Right renal cortex interstitium (tissue), 3 donors: ENCODE data around the gene TRIM33. TPM values are rescaled to one million over a fixed set of nuclear protein-coding genes. Genes with fewer than 3 reads are reported as not detected.
"Not testable (repeated sequence)": the region's sequence is repeated elsewhere in the genome, so short reads cannot be mapped to it uniquely, and the experiment has no call there.

Experiments used
- DNase-seq, 3 donors: peaks; one replicate each; pipeline ENCODE4 v3.0.0-alpha.2; 2013; ENCODE audit warnings: low read depth in 3 of 3, low spot score in 2 of 3
- polyA plus RNA-seq, 3 donors: library from polyadenylated mRNA; unstranded; fragments of 120-200 nt; gene quantifications; one replicate each; pipeline ENCODE4 v1.2.1, GENCODE V29; 2013; ENCODE audit not compliant: insufficient read length in 3 of 3

TRIM33 gene
- polyA plus RNA-seq, 3 donors, result 45.9 to 57.8 (median 54.6) TPM

- DNase-seq, result no peak
Measured at GRCh38 chr1:114468710-114469468, 42.1 kb downstream of the TRIM33 start.

GRCh38 chr1:114468047-114468446, 43.0 kb downstream of the TRIM33 start:
- no peak for DNase-seq

- no peak for DNase-seq
Measured at GRCh38 chr1:114467491-114467890, 43.5 kb downstream of the TRIM33 start.

- DNase-seq, result no peak
Measured at GRCh38 chr1:114466334-114467014, 44.5 kb downstream of the TRIM33 start.

- no peak for DNase-seq
Measured at GRCh38 chr1:114462963-114463362, 48.0 kb downstream of the TRIM33 start.

GRCh38 chr1:114462341-114462740, 48.7 kb downstream of the TRIM33 start:
- DNase-seq, result no peak

GRCh38 chr1:114458237-114458777, 52.7 kb downstream of the TRIM33 start:
- no peak for DNase-seq

- DNase-seq, result no peak
Measured at GRCh38 chr1:114457675-114458236, 53.2 kb downstream of the TRIM33 start.

GRCh38 chr1:114456586-114456985, 54.4 kb downstream of the TRIM33 start:
- no peak for DNase-seq

GRCh38 chr1:114455102-114455785, 55.8 kb downstream of the TRIM33 start:
- DNase-seq, result no peak

- no peak for DNase-seq
Measured at GRCh38 chr1:114454539-114454938, 56.5 kb downstream of the TRIM33 start.

- DNase-seq, result no peak
Measured at GRCh38 chr1:114453361-114453784, 57.6 kb downstream of the TRIM33 start.

- DNase-seq, result no peak
Measured at GRCh38 chr1:114448370-114449036, 62.5 kb downstream of the TRIM33 start.

GRCh38 chr1:114446198-114446597, 64.8 kb downstream of the TRIM33 start:
- no peak for DNase-seq

- DNase-seq, result not testable (repeated sequence)
Measured at GRCh38 chr1:114443226-114443625, 67.8 kb downstream of the TRIM33 start.

- no peak for DNase-seq
Measured at GRCh38 chr1:114441332-114441731, 69.7 kb downstream of the TRIM33 start.

GRCh38 chr1:114439369-114439768, 71.6 kb downstream of the TRIM33 start:
- DNase-seq, result no peak

GRCh38 chr1:114437812-114438211, 73.2 kb downstream of the TRIM33 start:
- no peak for DNase-seq

- no peak for DNase-seq
Measured at GRCh38 chr1:114436799-114437198, 74.2 kb downstream of the TRIM33 start.

- DNase-seq, result no peak
Measured at GRCh38 chr1:114435088-114435715, 75.8 kb downstream of the TRIM33 start.
